GM20431 (cell line): ENCODE data around the gene GPC1.

ENCODE experiments used
- in situ Hi-C: fragments of 300-500 bp; cut with MseI, MboI; formaldehyde crosslinking; loops from one replicate; pipeline ENCODE4 v1.15.0; 2020; ENCODE audit warnings: low sequenced_read_pairs; ENCODE audit not compliant: unreplicated experiment

The GPC1 gene

GRCh38 chr2:240411261-240412160, 24.0 kb upstream of the GPC1 start:
- in situ Hi-C loops, result no loop called here

- in situ Hi-C loops, result no loop called here
These were observed 23.1 kb upstream of the GPC1 start for GRCh38 chr2:240412211-240412861.

GRCh38 chr2:240412975-240413812, 22.3 kb upstream of the GPC1 start:
- in situ Hi-C loops, result no loop called here

GRCh38 chr2:240413813-240414429, 21.5 kb upstream of the GPC1 start:
- in situ Hi-C loops, result no loop called here

- in situ Hi-C loops, result no loop called here
These were observed 18.6 kb upstream of the GPC1 start for GRCh38 chr2:240416821-240417220.

- in situ Hi-C loops, result no loop called here
These were observed 17.2 kb upstream of the GPC1 start for GRCh38 chr2:240418311-240418710.

GRCh38 chr2:240419271-240419670, 16.2 kb upstream of the GPC1 start:
- in situ Hi-C loops, result no loop called here

- in situ Hi-C loops, result no loop called here
These were observed 15.7 kb upstream of the GPC1 start for GRCh38 chr2:240419723-240420122.

- in situ Hi-C loops, result no loop called here
These were observed 15.0 kb upstream of the GPC1 start for GRCh38 chr2:240420206-240421104.

- in situ Hi-C loops, result no loop called here
These were observed 14.1 kb upstream of the GPC1 start for GRCh38 chr2:240421381-240421780.

- in situ Hi-C loops, result no loop called here
These were observed 12.7 kb upstream of the GPC1 start for GRCh38 chr2:240422658-240423329.

GRCh38 chr2:240423788-240424191, 11.7 kb upstream of the GPC1 start:
- in situ Hi-C loops, result no loop called here

- in situ Hi-C loops, result no loop called here
These were observed 10.9 kb upstream of the GPC1 start for GRCh38 chr2:240424341-240425235.

GRCh38 chr2:240425236-240425615, 10.2 kb upstream of the GPC1 start:
- in situ Hi-C loops, result no loop called here

GRCh38 chr2:240425697-240426096, 9.8 kb upstream of the GPC1 start:
- in situ Hi-C loops, result no loop called here

GRCh38 chr2:240426845-240427721, 8.4 kb upstream of the GPC1 start:
- in situ Hi-C loops, result no loop called here

GRCh38 chr2:240427729-240428128, 7.7 kb upstream of the GPC1 start:
- in situ Hi-C loops, result no loop called here
